Endodermal cell (in vitro differentiated cells): Measurements from ENCODE around the gene SLMAP. TPM values are rescaled to one million over a fixed set of nuclear protein-coding genes. Genes with fewer than 3 reads are reported as not detected.

Experiments used
- DNase-seq: peaks from one replicate; pipeline ENCODE4 v3.0.0-alpha.2; 2017
- H3K27ac ChIP-seq: 2 replicates; pipeline ENCODE4 v1.5.1; 2013; ENCODE audit warnings: mild to moderate bottlenecking, low read depth, low read length, moderate library complexity
- H3K27me3 ChIP-seq: 2 replicates; pipeline ENCODE4 v1.6.1; 2013; ENCODE audit warnings: mild to moderate bottlenecking, low read length, moderate library complexity; ENCODE audit not compliant: insufficient read depth, control insufficient read depth, poor library complexity, severe bottlenecking
- H3K36me3 ChIP-seq: 2 replicates; pipeline ENCODE4 v1.7.0; 2013; ENCODE audit warnings: mild to moderate bottlenecking, low read length, moderate library complexity; ENCODE audit not compliant: control insufficient read depth, insufficient read depth
- H3K4me1 ChIP-seq: one replicate; pipeline ENCODE4 v1.7.0; 2013; ENCODE audit warnings: low read length; ENCODE audit not compliant: control insufficient read depth, insufficient read depth
- H3K4me3 ChIP-seq: 2 replicates; pipeline ENCODE4 v1.5.1; 2013; ENCODE audit warnings: mild to moderate bottlenecking, low read length, moderate library complexity
- H3K9ac ChIP-seq: 2 replicates; pipeline ENCODE4 v1.6.1; 2013; ENCODE audit warnings: mild to moderate bottlenecking, low read length, moderate library complexity; ENCODE audit not compliant: poor library complexity, severe bottlenecking; ENCODE audit errors: extremely low read depth
- H3K9me3 ChIP-seq: 2 replicates; pipeline ENCODE4 v1.6.1; 2013; ENCODE audit warnings: mild to moderate bottlenecking, low read length, moderate library complexity; ENCODE audit not compliant: control insufficient read depth
- H3K27ac Mint-ChIP-seq: 2 replicates; pipeline ENCODE4 v1.8.0; 2020; ENCODE audit warnings: mixed read lengths
- H3K27me3 Mint-ChIP-seq: 2 replicates; pipeline ENCODE4 v1.8.0; 2021; ENCODE audit warnings: mild to moderate bottlenecking, mixed read lengths; ENCODE audit not compliant: insufficient read depth
- H3K36me3 Mint-ChIP-seq: 2 replicates; pipeline ENCODE4 v1.8.0; 2020; ENCODE audit warnings: low read depth, mixed read lengths
- H3K4me1 Mint-ChIP-seq: 2 replicates; pipeline ENCODE4 v1.8.0; 2020; ENCODE audit warnings: mixed read lengths
- H3K4me3 Mint-ChIP-seq: 2 replicates; pipeline ENCODE4 v1.8.0; 2020; ENCODE audit warnings: mild to moderate bottlenecking, moderate library complexity, mixed read lengths
- H3K9me3 Mint-ChIP-seq: 2 replicates; pipeline ENCODE4 v1.8.0; 2020; ENCODE audit warnings: mild to moderate bottlenecking, mixed read lengths
- WGBS, 2 experiments: methylation state at CpG; one replicate each; pipeline versions ENCODE4 v1.1.5 to v1.1.7; 2013; ENCODE audit warnings: missing lambda C conversion rate in 2 of 2, mixed read lengths in 1 of 2; ENCODE audit not compliant: insufficient coverage in 1 of 2, insufficient read length in 1 of 2; 5-methylcytosine and 5-hydroxymethylcytosine counted together
- total RNA-seq, 2 donors: library from RNA; stranded (reverse); fragmentation: NEBNext Ultra II Directional in 1 of 2; extraction: Animal tissue kit (Norgen Biotek cat#: 25700) in 1 of 2; gene quantifications; 2 replicates in 1 of 2; 3 replicates in 1 of 2; pipeline ENCODE4 v1.2.1, GENCODE V29; 2021
- TF ChIP-seq, protein P1 (sequence below): fragments of 200-600 bp; sonication (generic); conservative IDR thresholded peaks from 2 replicates; pipeline ENCODE4 v1.5.0; 2021; ENCODE audit warnings: antibody characterized with exemption, mild to moderate bottlenecking

Gene SLMAP
- total RNA-seq, 2 donors from 2014 or later: 64.8 to 65.7 TPM

DNA sequence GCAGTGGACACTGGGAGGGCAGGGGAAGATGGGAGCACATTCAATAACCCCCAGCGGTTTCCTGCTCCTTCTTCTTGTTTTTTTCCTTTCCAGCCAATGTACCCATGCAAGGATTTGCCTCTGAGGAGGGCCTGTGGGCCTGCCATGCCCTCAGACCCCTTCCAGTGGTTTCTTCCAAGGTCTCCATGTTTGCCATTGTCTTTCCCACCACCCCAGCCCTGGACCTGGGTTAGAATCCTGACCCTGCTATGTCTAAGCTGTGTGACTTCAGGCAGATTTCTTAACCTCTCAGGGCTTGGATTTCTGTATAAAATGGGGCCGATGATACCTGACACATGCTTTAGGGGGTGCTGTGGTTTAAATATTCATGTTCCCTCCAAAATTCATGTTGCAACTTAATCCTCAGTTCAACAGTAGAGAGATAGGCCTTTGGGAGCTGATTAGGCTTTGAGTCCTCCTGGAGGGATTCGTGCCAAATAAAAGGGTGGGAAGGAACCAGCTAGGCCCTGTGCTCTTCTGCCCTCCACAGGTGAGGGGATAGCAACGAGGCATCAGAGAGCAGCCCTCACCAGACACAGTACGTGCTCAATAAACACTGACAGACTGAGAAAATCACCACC, 205.8 kb downstream of the SLMAP start:
- peak overlapping the region; percentile 55 for H3K27ac Mint-ChIP-seq
- WGBS, 2 experiments: 81 to 100% methylated on average over 2 to 5 of the region's 5 CpGs

GRCh38 chr3:57962448-57962834, 206.3 kb downstream of the SLMAP start:
- peak overlapping the region; percentile 55 for H3K27ac Mint-ChIP-seq
- Histone ChIP-seq H3K9ac (no peak overlapping the region), H3K36me3 (no peaks in the 10 kb centered on the region), H3K4me3 (no peak overlapping the region), H3K27ac (no peak overlapping the region), H3K27me3 (no peaks in the 10 kb centered on the region), H3K4me1 (no peaks in the 10 kb centered on the region), H3K9me3 (no peaks in the 10 kb centered on the region)
- no peak for DNase-seq
- no peaks in the 10 kb centered on the region for H3K9me3 Mint-ChIP-seq
- no peaks in the 10 kb centered on the region for H3K27me3 Mint-ChIP-seq
- TF ChIP-seq, protein P1, sequence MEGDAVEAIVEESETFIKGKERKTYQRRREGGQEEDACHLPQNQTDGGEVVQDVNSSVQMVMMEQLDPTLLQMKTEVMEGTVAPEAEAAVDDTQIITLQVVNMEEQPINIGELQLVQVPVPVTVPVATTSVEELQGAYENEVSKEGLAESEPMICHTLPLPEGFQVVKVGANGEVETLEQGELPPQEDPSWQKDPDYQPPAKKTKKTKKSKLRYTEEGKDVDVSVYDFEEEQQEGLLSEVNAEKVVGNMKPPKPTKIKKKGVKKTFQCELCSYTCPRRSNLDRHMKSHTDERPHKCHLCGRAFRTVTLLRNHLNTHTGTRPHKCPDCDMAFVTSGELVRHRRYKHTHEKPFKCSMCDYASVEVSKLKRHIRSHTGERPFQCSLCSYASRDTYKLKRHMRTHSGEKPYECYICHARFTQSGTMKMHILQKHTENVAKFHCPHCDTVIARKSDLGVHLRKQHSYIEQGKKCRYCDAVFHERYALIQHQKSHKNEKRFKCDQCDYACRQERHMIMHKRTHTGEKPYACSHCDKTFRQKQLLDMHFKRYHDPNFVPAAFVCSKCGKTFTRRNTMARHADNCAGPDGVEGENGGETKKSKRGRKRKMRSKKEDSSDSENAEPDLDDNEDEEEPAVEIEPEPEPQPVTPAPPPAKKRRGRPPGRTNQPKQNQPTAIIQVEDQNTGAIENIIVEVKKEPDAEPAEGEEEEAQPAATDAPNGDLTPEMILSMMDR: no peak
- WGBS, 2 experiments: 91 to 97% methylated on average over 5 to 6 of the region's 6 CpGs
- H3K36me3 Mint-ChIP-seq: no peaks in the 10 kb centered on the region
- H3K4me1 Mint-ChIP-seq: peaks cover 3% of the 10 kb centered on the region
- no peak overlapping the region for H3K4me3 Mint-ChIP-seq

More for the DNA sequence above, 205.8 kb downstream of the SLMAP start:
- no peaks in the 10 kb centered on the region for H3K27me3 ChIP-seq
- H3K4me1 Mint-ChIP-seq: peaks cover under 1% of the 10 kb centered on the region
- H3K36me3 ChIP-seq: no peaks in the 10 kb centered on the region
- no peaks in the 10 kb centered on the region for H3K9me3 Mint-ChIP-seq
- no peaks in the 10 kb centered on the region for H3K36me3 Mint-ChIP-seq
- no peak overlapping the region for H3K4me3 ChIP-seq
- no peak overlapping the region for H3K9ac ChIP-seq
- H3K9me3 ChIP-seq: no peaks in the 10 kb centered on the region
- H3K27ac ChIP-seq: no peak overlapping the region
- no peaks in the 10 kb centered on the region for H3K27me3 Mint-ChIP-seq
- TF ChIP-seq, protein P1: peak; percentile 60
- H3K4me3 Mint-ChIP-seq: no peak overlapping the region
- peak; percentile 69 for DNase-seq
- H3K4me1 ChIP-seq: no peaks in the 10 kb centered on the region

- no peak overlapping the region for H3K4me3 Mint-ChIP-seq
- H3K9ac ChIP-seq: no peak overlapping the region
- TF ChIP-seq, protein P1: no peak
- H3K27ac ChIP-seq: no peak overlapping the region
- DNase-seq: no peak
- H3K4me1 ChIP-seq: no peaks in the 10 kb centered on the region
- no peak overlapping the region for H3K27ac Mint-ChIP-seq
- no peak overlapping the region for H3K4me3 ChIP-seq
- H3K27me3 Mint-ChIP-seq: no peaks in the 10 kb centered on the region
- H3K9me3 Mint-ChIP-seq: no peaks in the 10 kb centered on the region
- H3K27me3 ChIP-seq: no peaks in the 10 kb centered on the region
- peaks cover 3% of the 10 kb centered on the region for H3K4me1 Mint-ChIP-seq
- H3K36me3 ChIP-seq: no peaks in the 10 kb centered on the region
- 87 to 94% methylated on average over 6 to 7 of the region's 7 CpGs for WGBS, 2 experiments
- H3K36me3 Mint-ChIP-seq: no peaks in the 10 kb centered on the region
- H3K9me3 ChIP-seq: no peaks in the 10 kb centered on the region
These were observed 207.8 kb downstream of the SLMAP start for GRCh38 chr3:57963811-57964346.
